NCI-H82 treated with DMSO at 0.1 percent for 48 hours (cell line): ENCODE data around the gene PNPLA7.

ENCODE experiments used
- DNase-seq: peaks from one replicate; lab custom pipeline; 2025; ENCODE audit not compliant: unreplicated experiment; lab: John Stamatoyannopoulos, UW

PNPLA7 gene

GRCh38 chr9:137462986-137463930, 86.9 kb downstream of the PNPLA7 start:
- no peak for DNase-seq

- no peak for DNase-seq
These were observed 87.7 kb downstream of the PNPLA7 start for GRCh38 chr9:137462396-137462985.

- DNase-seq = no peak
These were observed 88.4 kb downstream of the PNPLA7 start for GRCh38 chr9:137461663-137462395.

GRCh38 chr9:137461316-137461662, 88.9 kb downstream of the PNPLA7 start:
- DNase-seq = no peak

GRCh38 chr9:137460363-137461315, 89.6 kb downstream of the PNPLA7 start:
- no peak for DNase-seq

- DNase-seq = no peak
These were observed 90.4 kb downstream of the PNPLA7 start for GRCh38 chr9:137459601-137460362.

- peak; percentile 57 for DNase-seq
These were observed 91.0 kb downstream of the PNPLA7 start, which contains the start of gene NSMF for GRCh38 chr9:137459152-137459600. Gene NSMF, minus strand, starts transcription at chr9:137459334. Its CDS starts 232 bp downstream, at chr9:137459102.

- DNase-seq = no peak
These were observed 91.7 kb downstream of the PNPLA7 start for GRCh38 chr9:137458194-137459151.

- DNase-seq = no peak
These were observed 92.6 kb downstream of the PNPLA7 start for GRCh38 chr9:137457406-137458193.

- no peak for DNase-seq
These were observed 93.3 kb downstream of the PNPLA7 start for GRCh38 chr9:137456864-137457405.

- DNase-seq = no peak
These were observed 93.9 kb downstream of the PNPLA7 start for GRCh38 chr9:137456061-137456863.

GRCh38 chr9:137455359-137455991, 94.7 kb downstream of the PNPLA7 start:
- DNase-seq = no peak

GRCh38 chr9:137454597-137455358, 95.4 kb downstream of the PNPLA7 start:
- DNase-seq = no peak

- no peak for DNase-seq
These were observed 96.0 kb downstream of the PNPLA7 start for GRCh38 chr9:137454145-137454596.

- no peak for DNase-seq
These were observed 96.5 kb downstream of the PNPLA7 start for GRCh38 chr9:137453643-137454081.
